OCI-LY1 (cell line): ENCODE data around the gene KDM4B.

Experiments used
- EZH2 ChIP-seq: fragments of 200-600 bp; sonication (generic), shearing (Covaris generic); IDR thresholded peaks from 2 replicates; pipeline ENCODE4 v1.8.0; 2017; ENCODE audit warnings: borderline replicate concordance, mixed run types, mild to moderate bottlenecking, antibody characterized with exemption, low read length, moderate library complexity, mixed read lengths
- TF ChIP-seq, protein P1 (sequence below): fragments of 200-600 bp; sonication (generic), shearing (Covaris generic); IDR thresholded peaks from 2 replicates; pipeline ENCODE4 v1.5.1; 2017; ENCODE audit warnings: mild to moderate bottlenecking, antibody characterized with exemption, low read length, moderate library complexity, mixed read lengths

DNA sequence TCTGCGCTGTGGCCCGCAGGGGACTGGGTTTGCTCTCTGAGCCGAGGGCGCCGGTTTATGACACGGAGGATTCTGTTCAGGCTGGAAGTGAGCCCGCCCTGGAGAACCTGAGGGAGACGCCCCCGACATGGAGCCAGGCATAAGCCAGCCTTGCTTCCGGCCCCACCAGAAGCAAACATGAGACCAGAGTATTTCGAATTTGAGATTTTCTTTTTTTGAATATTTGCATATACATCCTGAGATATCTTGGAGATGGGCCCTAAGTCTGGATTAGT is 72.9 kb downstream of the KDM4B start:
- no peak for TF ChIP-seq EZH2
- TF ChIP-seq, protein P1, sequence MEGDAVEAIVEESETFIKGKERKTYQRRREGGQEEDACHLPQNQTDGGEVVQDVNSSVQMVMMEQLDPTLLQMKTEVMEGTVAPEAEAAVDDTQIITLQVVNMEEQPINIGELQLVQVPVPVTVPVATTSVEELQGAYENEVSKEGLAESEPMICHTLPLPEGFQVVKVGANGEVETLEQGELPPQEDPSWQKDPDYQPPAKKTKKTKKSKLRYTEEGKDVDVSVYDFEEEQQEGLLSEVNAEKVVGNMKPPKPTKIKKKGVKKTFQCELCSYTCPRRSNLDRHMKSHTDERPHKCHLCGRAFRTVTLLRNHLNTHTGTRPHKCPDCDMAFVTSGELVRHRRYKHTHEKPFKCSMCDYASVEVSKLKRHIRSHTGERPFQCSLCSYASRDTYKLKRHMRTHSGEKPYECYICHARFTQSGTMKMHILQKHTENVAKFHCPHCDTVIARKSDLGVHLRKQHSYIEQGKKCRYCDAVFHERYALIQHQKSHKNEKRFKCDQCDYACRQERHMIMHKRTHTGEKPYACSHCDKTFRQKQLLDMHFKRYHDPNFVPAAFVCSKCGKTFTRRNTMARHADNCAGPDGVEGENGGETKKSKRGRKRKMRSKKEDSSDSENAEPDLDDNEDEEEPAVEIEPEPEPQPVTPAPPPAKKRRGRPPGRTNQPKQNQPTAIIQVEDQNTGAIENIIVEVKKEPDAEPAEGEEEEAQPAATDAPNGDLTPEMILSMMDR, result no peak
